K562 (cell line): Measurements from ENCODE around the gene AGBL1. TPM values are rescaled to one million over a fixed set of nuclear protein-coding genes. Genes with fewer than 3 reads are reported as not detected.

Experiments used
- ATAC-seq: fragments of 200-7000 bp; cut with Tn5 transposase; 3 replicates; pipeline ENCODE4 v1.9.1; 2020; ENCODE audit warnings: moderate library complexity
- BruUV-seq: library from RNA; stranded (reverse); fragments of 400-500 nt; replicated peaks from 2 replicates; lab custom pipeline; 2021; lab: Mats Ljungman, UMichigan
- CTCF ChIA-PET: fragments of 300-600 bp; formaldehyde crosslinking; extraction: SDS; loops from one replicate; lab custom pipeline; 2021; ENCODE audit warnings: low intra/inter-chr PET ratio; lab: Yijun Ruan, JAX
- POLR2A ChIA-PET: fragments of 300-600, 350-650 bp; sonication (Branson Sonifier 250); formaldehyde crosslinking; extraction: SDS; loops from one replicate; lab custom pipeline; 2021; ENCODE audit warnings: antibody characterized with exemption, inconsistent platforms; lab: Yijun Ruan, JAX
- DNase-seq, 4 experiments: peaks; one replicate each; pipeline versions ENCODE4 v3.0.0 to v3.0.0-alpha.2; 2011 to 2018; ENCODE audit warnings: low spot score in 3 of 4, mixed read lengths in 3 of 4; ENCODE audit errors: extremely low read depth in 1 of 4
- FAIRE-seq: peaks from 2 replicates; lab custom pipeline; 2011; peaks lifted over from hg19 to GRCh38; lab: Jason Lieb, UNC
- H2AFZ ChIP-seq: 2 replicates; pipeline ENCODE4 v1.6.0; 2011; ENCODE audit warnings: low read depth, low read length, control low read depth, inconsistent platforms
- H3K27ac ChIP-seq: fragments of 200-600 bp; 3 replicates; pipeline ENCODE4 v1.8.0; 2011; ENCODE audit warnings: low read depth, mild to moderate bottlenecking, control low read depth, inconsistent platforms, low read length, moderate library complexity, mixed read lengths; ENCODE audit errors: extremely low read depth
- H3K27me3 ChIP-seq, 2 experiments: fragments of 300-600 bp in 1 of 2; 2 replicates in 1 of 2; 3 replicates in 1 of 2; pipeline versions ENCODE4 v1.6.0 to v1.8.0; 2011; ENCODE audit warnings: inconsistent platforms in 2 of 2, low read length in 2 of 2, mild to moderate bottlenecking in 1 of 2, mixed read lengths in 1 of 2, moderate library complexity in 1 of 2; ENCODE audit not compliant: control insufficient read depth in 2 of 2, insufficient read depth in 2 of 2
- H3K36me3 ChIP-seq: fragments of 300-600 bp; 3 replicates; pipeline ENCODE4 v1.8.0; 2011; ENCODE audit warnings: mild to moderate bottlenecking, low read length, inconsistent platforms; ENCODE audit not compliant: control insufficient read depth, insufficient read depth
- H3K4me1 ChIP-seq, 2 experiments: fragments of 200-600 bp in 1 of 2; replicated peaks in 1 of 2; 2 replicates in 1 of 2; 3 replicates in 1 of 2; pipeline versions ENCODE4 v1.5.1 to v1.8.0; 2011; ENCODE audit warnings: inconsistent platforms in 2 of 2, low read length in 2 of 2, mild to moderate bottlenecking in 1 of 2, mixed read lengths in 1 of 2, moderate library complexity in 1 of 2; ENCODE audit not compliant: control insufficient read depth in 2 of 2, insufficient read depth in 2 of 2
- H3K4me2 ChIP-seq: 2 replicates; pipeline ENCODE4 v1.6.1; 2011; ENCODE audit warnings: low read length, control low read depth, inconsistent platforms, mixed read lengths; ENCODE audit not compliant: insufficient read depth
- H3K4me3 ChIP-seq: fragments of 200-600 bp; sonication (generic), shearing (Covaris generic); 2 replicates; pipeline ENCODE4 v1.5.1; 2016; ENCODE audit warnings: control low read depth, inconsistent platforms
- H3K79me2 ChIP-seq: fragments of 200-600 bp; 3 replicates; pipeline ENCODE4 v1.8.0; 2011; ENCODE audit warnings: low read length, inconsistent platforms; ENCODE audit not compliant: control insufficient read depth, insufficient read depth
- H3K9ac ChIP-seq, 2 experiments: 2 replicates each; pipeline versions ENCODE4 v1.6.0 to v1.6.1; 2011; ENCODE audit warnings: low read depth in 2 of 2, low read length in 2 of 2, control low read depth in 1 of 2, inconsistent platforms in 1 of 2, mild to moderate bottlenecking in 1 of 2, mixed read lengths in 1 of 2; ENCODE audit not compliant: insufficient read depth in 1 of 2
- H3K9me1 ChIP-seq: one replicate; pipeline ENCODE4 v1.6.0; 2011; ENCODE audit warnings: inconsistent platforms, mild to moderate bottlenecking, low read length, moderate library complexity; ENCODE audit not compliant: control insufficient read depth, insufficient read depth
- H3K9me3 ChIP-seq: replicated peaks from 2 replicates; pipeline ENCODE4 v1.5.1; 2011; ENCODE audit warnings: low read depth, low read length, inconsistent platforms; ENCODE audit not compliant: control insufficient read depth, insufficient read depth
- H4K20me1 ChIP-seq: replicated peaks from 2 replicates; pipeline ENCODE4 v1.6.1; 2011; ENCODE audit warnings: low read length, inconsistent platforms, mixed read lengths; ENCODE audit not compliant: control insufficient read depth, insufficient read depth
- CHD4 ChIP-seq: fragments of 200-600 bp; sonication (generic); IDR thresholded peaks from 3 replicates; pipeline ENCODE4 v1.6.1; 2012; ENCODE audit warnings: low read depth, mild to moderate bottlenecking, mixed read lengths, low read length, inconsistent platforms; ENCODE audit not compliant: insufficient read depth, insufficient replicate concordance, poor library complexity, severe bottlenecking
- ELF2 ChIP-seq: fragments of 250-450 bp; sonication (Bioruptor Pico); IDR thresholded peaks from 2 replicates; pipeline ENCODE4 v1.5.0; 2021; ENCODE audit warnings: mild to moderate bottlenecking
- RAD21 ChIP-seq, 2 experiments: fragments of 250-450 bp in 1 of 2; fragments of 450-650 bp in 1 of 2; sonication (Bioruptor Pico) in 1 of 2; formaldehyde crosslinking in 1 of 2; IDR thresholded peaks in 1 of 2; conservative IDR thresholded peaks in 1 of 2; 2 replicates each; pipeline versions ENCODE4 v1.4.0 to v1.8.0; 2020 to 2022; ENCODE audit warnings: mild to moderate bottlenecking in 2 of 2, moderate library complexity in 1 of 2
- STAG1 ChIP-seq: sonication (generic); formaldehyde crosslinking; IDR thresholded peaks from 2 replicates; pipeline ENCODE4 v1.5.0; 2020; ENCODE audit warnings: missing genetic modification reagents, borderline replicate concordance
- TGIF2 ChIP-seq: sonication (generic); formaldehyde crosslinking; IDR thresholded peaks from 2 replicates; pipeline ENCODE4 v1.8.1; 2022; ENCODE audit warnings: mild to moderate bottlenecking, missing genetic modification reagents, moderate library complexity
- WHSC1 ChIP-seq: IDR thresholded peaks from one replicate; pipeline ENCODE4 v1.6.1; 2012; ENCODE audit warnings: low read length, control low read depth, inconsistent platforms
- ZNF121 ChIP-seq: sonication (generic); formaldehyde crosslinking; conservative IDR thresholded peaks from 2 replicates; pipeline ENCODE4 v1.8.0; 2022; ENCODE audit warnings: missing genetic modification reagents
- WGBS: fragments of 100-300 bp; shearing (Covaris generic); methylation state at CpG from one replicate; pipeline ENCODE4 v1.1.6; 2016; ENCODE audit warnings: low coverage, mixed read lengths; ENCODE audit not compliant: insufficient coverage; ENCODE audit errors: missing lambda C conversion rate; 5-methylcytosine and 5-hydroxymethylcytosine counted together
- in situ Hi-C: fragments of 300-500 bp; cut with MboI; formaldehyde crosslinking; loops from 4 replicates; pipeline ENCODE4 v1.15.0; 2018; ENCODE audit warnings: inconsistent platforms, mixed read lengths
- intact Hi-C: fragments of 100-400 bp; cut with micrococcal nuclease; formaldehyde crosslinking; loops from 2 replicates; pipeline ENCODE4 v1.14.2; 2022
- polyA plus RNA-seq, 8 experiments: library from polyadenylated mRNA; depleted of rRNA in 4 of 8; stranded (reverse) in 5 of 8; unstranded in 3 of 8; fragments of >200 nt; fragmentation: Nextera tagmentation in 2 of 8; fragmentation: Illumina TruSeq in 1 of 8; extraction: Ambion mirVana in 2 of 8; extraction: Trizol in 1 of 8; gene quantifications; 2 replicates each; pipeline versions ENCODE4 v1.2.1 to v1.2.3, GENCODE V29; 2011 to 2014; ENCODE audit warnings: inconsistent platforms in 1 of 8, missing spikeins in 1 of 8
- total RNA-seq, 7 experiments: library from RNA; depleted of rRNA in 6 of 7; stranded (reverse); fragments of >200 nt in 6 of 7; fragmentation: Illumina TruSeq in 2 of 7; extraction: Trizol in 2 of 7; gene quantifications; 2 replicates each; pipeline versions ENCODE4 v1.2.1 to v1.2.3, GENCODE V29; 2011 to 2021; ENCODE audit warnings: low replicate concordance in 1 of 7

Gene AGBL1
- total and polyA plus RNA-seq, 9 of the 15 experiments (the other 6 are each of a cell fraction or from before 2014, with no cell fraction given) = not detected

GRCh38 chr15:86540840-86541467, 461.3 kb downstream of the AGBL1 start:
- Histone ChIP-seq H3K9me3 (no peaks in the 10 kb centered on the region), H3K4me3 (no peak overlapping the region)
- in situ Hi-C loops = no loop called here
- TF ChIP-seq TGIF2 (CRISPR knock-in tag) (no peak), ELF2 (CRISPR knock-in tag) (no peak), WHSC1 (no peak), STAG1 (no peak), ZNF121 (CRISPR knock-in tag) (no peak), RAD21 (CRISPR knock-in tag; conservative IDR thresholded peaks at IDR 0.05 in 1 of 2, IDR thresholded peaks at IDR 0.05 in 1 of 2) (no peak), CHD4 (no peak)
- TF ChIP-seq, all 486 proteins: peak for 0
- Histone ChIP-seq H3K4me2 (no peak overlapping the region), H3K9me1 (no peaks in the 10 kb centered on the region), H3K36me3 (no peaks in the 10 kb centered on the region), H3K27me3 (no peaks in the 10 kb centered on the region), H3K27ac (no peak overlapping the region), H2AFZ (no peak overlapping the region), H3K9ac (no peak overlapping the region), H4K20me1 (no peaks in the 10 kb centered on the region), H3K4me1 (no peaks in the 10 kb centered on the region), H3K79me2 (no peaks in the 10 kb centered on the region)
- ChIA-PET CTCF (no interaction called here), POLR2A (no interaction called here)
- DNase-seq = no peak
- WGBS = 0% methylated on average over 4 of the region's 4 CpGs
- BruUV-seq = no TSS peak
- intact Hi-C loops = no loop called here
- FAIRE-seq = no peak
- no peak for ATAC-seq
